OCI-LY7 (cell line): ENCODE data around the gene AXDND1.

ENCODE experiments used
- EZH2phosphoT487 ChIP-seq: fragments of 200-600 bp; sonication (generic); IDR thresholded peaks from 2 replicates; pipeline ENCODE4 v1.6.1; 2018; ENCODE audit warnings: low read depth, borderline replicate concordance, mild to moderate bottlenecking, mixed run types, antibody characterized with exemption, low read length, moderate library complexity, mixed read lengths
- TF ChIP-seq, protein P1 (sequence below): fragments of 200-600 bp; sonication (generic); conservative IDR thresholded peaks from 2 replicates; pipeline ENCODE4 v1.5.1; 2014; ENCODE audit warnings: mild to moderate bottlenecking, antibody characterized with exemption, low read length, moderate library complexity, mixed read lengths

GRCh38 chr1:179327679-179328078, 38.1 kb upstream of the AXDND1 start:
- TF ChIP-seq, protein P1, sequence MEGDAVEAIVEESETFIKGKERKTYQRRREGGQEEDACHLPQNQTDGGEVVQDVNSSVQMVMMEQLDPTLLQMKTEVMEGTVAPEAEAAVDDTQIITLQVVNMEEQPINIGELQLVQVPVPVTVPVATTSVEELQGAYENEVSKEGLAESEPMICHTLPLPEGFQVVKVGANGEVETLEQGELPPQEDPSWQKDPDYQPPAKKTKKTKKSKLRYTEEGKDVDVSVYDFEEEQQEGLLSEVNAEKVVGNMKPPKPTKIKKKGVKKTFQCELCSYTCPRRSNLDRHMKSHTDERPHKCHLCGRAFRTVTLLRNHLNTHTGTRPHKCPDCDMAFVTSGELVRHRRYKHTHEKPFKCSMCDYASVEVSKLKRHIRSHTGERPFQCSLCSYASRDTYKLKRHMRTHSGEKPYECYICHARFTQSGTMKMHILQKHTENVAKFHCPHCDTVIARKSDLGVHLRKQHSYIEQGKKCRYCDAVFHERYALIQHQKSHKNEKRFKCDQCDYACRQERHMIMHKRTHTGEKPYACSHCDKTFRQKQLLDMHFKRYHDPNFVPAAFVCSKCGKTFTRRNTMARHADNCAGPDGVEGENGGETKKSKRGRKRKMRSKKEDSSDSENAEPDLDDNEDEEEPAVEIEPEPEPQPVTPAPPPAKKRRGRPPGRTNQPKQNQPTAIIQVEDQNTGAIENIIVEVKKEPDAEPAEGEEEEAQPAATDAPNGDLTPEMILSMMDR, result no peak
- no peak for TF ChIP-seq EZH2phosphoT487
